HCT116 (cell line): ENCODE measurements around the gene ENTHD1. TPM values are rescaled to one million over a fixed set of nuclear protein-coding genes. Genes with fewer than 3 reads are reported as not detected.

Experiments
- ATAC-seq: fragments of 200-7000 bp; cut with Tn5 transposase; 2 replicates; pipeline ENCODE4 v1.9.1; 2020; ENCODE audit warnings: mild to moderate bottlenecking, moderate library complexity
- BruUV-seq: library from RNA; stranded (reverse); fragments of 400-500 nt; replicated peaks from 2 replicates; lab custom pipeline; 2021; lab: Mats Ljungman, UMichigan
- CTCF ChIA-PET: fragments of 300-600 bp; sonication (Branson Sonifier 250); formaldehyde crosslinking; loops from one replicate; lab custom pipeline; 2021; ENCODE audit warnings: antibody characterized with exemption; lab: Charles Lee
- POLR2A ChIA-PET: fragments of 300-600, 350-600 bp; sonication (Branson Sonifier 250); formaldehyde crosslinking; loops from one replicate; lab custom pipeline; 2021; ENCODE audit warnings: antibody characterized with exemption; lab: Charles Lee
- RAD21 ChIA-PET, 2 experiments: fragments of 300-600 bp; sonication (Branson Sonifier 250); formaldehyde crosslinking; loops; one replicate each; lab custom pipeline; 2023; ENCODE audit warnings: low total read pairs in 2 of 2; ENCODE audit not compliant: uncharacterized antibody in 2 of 2, unreplicated experiment in 2 of 2, low non-redundant PET in 1 of 2; lab: Charles Lee
- DNase-seq: peaks from one replicate; pipeline ENCODE4 v3.0.0-alpha.2; 2010; ENCODE audit warnings: low read depth, low spot score
- H2AFZ ChIP-seq: fragments of 200-600 bp; shearing (Covaris generic), sonication (generic); 2 replicates; pipeline ENCODE4 v1.6.1; 2017; ENCODE audit warnings: low read depth, mixed run types, mixed read lengths, antibody characterized with exemption, low read length; ENCODE audit not compliant: poor library complexity, severe bottlenecking
- H3K27ac ChIP-seq: 2 replicates; pipeline ENCODE4 v1.5.1; 2012; ENCODE audit warnings: low read depth, low read length
- H3K27me3 ChIP-seq: fragments of 200-600 bp; sonication (generic); 2 replicates; pipeline ENCODE4 v1.6.1; 2016; ENCODE audit warnings: mixed run types, low read length, mixed read lengths; ENCODE audit not compliant: insufficient read depth
- H3K36me3 ChIP-seq, 2 experiments: fragments of 200-500 bp in 1 of 2; fragments of 200-600 bp in 1 of 2; sonication (Bioruptor generic) in 1 of 2; sonication (generic) in 1 of 2; 2 replicates each; pipeline versions ENCODE4 v1.5.1 to v1.6.1; 2014 to 2016; ENCODE audit warnings: low read length in 2 of 2, inconsistent platforms in 1 of 2, mixed read lengths in 1 of 2, mixed run types in 1 of 2; ENCODE audit not compliant: insufficient read depth in 2 of 2, control insufficient read depth in 1 of 2
- H3K4me1 ChIP-seq, 2 experiments: fragments of 200-600 bp in 1 of 2; sonication (generic) in 1 of 2; 2 replicates each; pipeline versions ENCODE4 v1.5.1 to v1.6.1; 2012 to 2017; ENCODE audit warnings: low read length in 2 of 2, inconsistent platforms in 1 of 2, mild to moderate bottlenecking in 1 of 2, mixed read lengths in 1 of 2, mixed run types in 1 of 2, moderate library complexity in 1 of 2; ENCODE audit not compliant: insufficient read depth in 2 of 2, control insufficient read depth in 1 of 2
- H3K4me2 ChIP-seq: fragments of 200-600 bp; sonication (generic); 2 replicates; pipeline ENCODE4 v1.6.1; 2017; ENCODE audit warnings: mixed run types, low read length, mixed read lengths
- H3K4me3 ChIP-seq, 2 experiments: fragments of 200-600 bp in 1 of 2; sonication (generic) in 1 of 2; replicated peaks in 1 of 2; 2 replicates each; pipeline ENCODE4 v1.5.1; 2011 to 2016; ENCODE audit warnings: low read length in 2 of 2, control low read depth in 1 of 2, low read depth in 1 of 2, mild to moderate bottlenecking in 1 of 2, mixed read lengths in 1 of 2, mixed run types in 1 of 2
- H3K79me2 ChIP-seq: fragments of 200-600 bp; sonication (generic); 2 replicates; pipeline ENCODE4 v1.6.1; 2017; ENCODE audit warnings: mild to moderate bottlenecking, mixed run types, low read length, moderate library complexity, mixed read lengths; ENCODE audit not compliant: insufficient read depth
- H3K9ac ChIP-seq: fragments of 200-600 bp; sonication (generic); 2 replicates; pipeline ENCODE4 v1.6.1; 2016; ENCODE audit warnings: low read length, mixed read lengths
- H3K9me2 ChIP-seq: fragments of 200-600 bp; sonication (generic), shearing (Covaris generic); 2 replicates; pipeline ENCODE4 v1.6.1; 2017; ENCODE audit warnings: mixed run types, mild to moderate bottlenecking, moderate library complexity; ENCODE audit not compliant: insufficient read depth
- H3K9me3 ChIP-seq, 2 experiments: fragments of 200-500 bp in 1 of 2; fragments of 200-600 bp in 1 of 2; sonication (Bioruptor generic) in 1 of 2; sonication (generic) in 1 of 2; 2 replicates each; pipeline ENCODE4 v1.6.1; 2014 to 2017; ENCODE audit warnings: low read length in 2 of 2, mixed read lengths in 2 of 2, inconsistent platforms in 1 of 2, low read depth in 1 of 2, mild to moderate bottlenecking in 1 of 2, mixed run types in 1 of 2, moderate library complexity in 1 of 2; ENCODE audit not compliant: control insufficient read depth in 1 of 2, insufficient read depth in 1 of 2
- H4K20me1 ChIP-seq: fragments of 200-600 bp; sonication (generic), shearing (Covaris generic); 2 replicates; pipeline ENCODE4 v1.6.1; 2017; ENCODE audit warnings: mixed run types, mild to moderate bottlenecking, moderate library complexity; ENCODE audit not compliant: insufficient read depth
- CEBPB ChIP-seq: IDR thresholded peaks from 2 replicates; pipeline ENCODE4 v1.6.1; 2012; ENCODE audit warnings: low read depth
- ELF1 ChIP-seq: IDR thresholded peaks from 2 replicates; pipeline ENCODE4 v1.6.1; 2012; ENCODE audit warnings: low read depth, borderline replicate concordance
- POLR2AphosphoS5 ChIP-seq: IDR thresholded peaks from 2 replicates; pipeline ENCODE4 v1.6.1; 2011; ENCODE audit warnings: mild to moderate bottlenecking, low read depth, low read length, moderate library complexity
- RAD21 ChIP-seq: IDR thresholded peaks from 2 replicates; pipeline ENCODE4 v1.6.1; 2012; ENCODE audit warnings: low read depth, mild to moderate bottlenecking
- SP1 ChIP-seq: IDR thresholded peaks from 2 replicates; pipeline ENCODE4 v1.6.1; 2012; ENCODE audit warnings: low read depth
- SRF ChIP-seq: IDR thresholded peaks from 2 replicates; pipeline ENCODE4 v1.6.1; 2012; ENCODE audit warnings: low read depth
- intact Hi-C: fragments of 100-400 bp; cut with micrococcal nuclease; formaldehyde crosslinking; loops from 2 replicates; pipeline ENCODE4 v1.10.0; 2022
- total RNA-seq: library from RNA; stranded (reverse); gene quantifications from one replicate; pipeline ENCODE4 v1.2.1, GENCODE V29; 2021; ENCODE audit not compliant: unreplicated experiment
- TF ChIP-seq, protein P1 (sequence below): IDR thresholded peaks from 2 replicates; pipeline ENCODE4 v1.6.1; 2012

Gene ENTHD1
- total RNA-seq, 1 experiment from 2014 or later = not detected

DNA sequence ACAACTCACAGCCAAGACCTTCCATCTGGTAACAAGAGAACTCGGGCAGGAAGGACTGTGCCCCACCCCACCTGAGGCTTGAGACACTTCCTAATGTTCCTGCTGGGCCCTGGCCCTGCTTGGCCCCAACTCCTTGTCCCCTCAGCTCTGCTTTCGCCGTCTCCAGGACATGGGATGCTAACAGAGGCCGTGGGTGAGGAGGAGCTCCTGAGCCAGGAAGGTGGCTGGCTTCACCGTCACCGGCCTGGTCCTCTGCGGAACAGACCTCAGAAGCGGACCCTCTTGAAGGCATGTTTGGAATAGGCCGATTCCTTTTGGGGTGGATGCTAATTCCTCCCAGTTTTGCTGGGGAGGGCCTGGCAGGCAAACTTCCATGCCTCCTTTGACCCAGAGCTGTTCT is 168.7 kb downstream of the ENTHD1 start:
- no peak overlapping the region for H3K4me3 ChIP-seq
- ChIA-PET RAD21 (no interaction called here), CTCF (no interaction called here), POLR2A (no interaction called here)
- DNase-seq = no peak
- H3K27me3 ChIP-seq = no peaks in the 10 kb centered on the region
- H3K4me1 ChIP-seq = peaks cover 5 to 12% of the 10 kb centered on the region in 2 experiments; a peak in 3 of 4 replicates
- no peak overlapping the region for H3K9ac ChIP-seq
- H3K79me2 ChIP-seq = no peaks in the 10 kb centered on the region
- H4K20me1 ChIP-seq = no peaks in the 10 kb centered on the region
- H3K9me3 ChIP-seq = no peaks in the 10 kb centered on the region
- intact Hi-C loops = no loop called here
- no peaks in the 10 kb centered on the region for H3K9me2 ChIP-seq
- no peak overlapping the region for H3K27ac ChIP-seq
- TF ChIP-seq CEBPB (no peak), POLR2AphosphoS5 (no peak), SRF (no peak), ELF1 (no peak), RAD21 (no peak)
- TF ChIP-seq, all 23 proteins: peak for 0
- no TSS peak for BruUV-seq
- Histone ChIP-seq H3K36me3 (no peaks in the 10 kb centered on the region), H3K4me2 (no peak overlapping the region), H2AFZ (no peak overlapping the region)
- 0 out of 2 replicates have a peak, but pooled peaks have one; percentile 12 for ATAC-seq

DNA sequence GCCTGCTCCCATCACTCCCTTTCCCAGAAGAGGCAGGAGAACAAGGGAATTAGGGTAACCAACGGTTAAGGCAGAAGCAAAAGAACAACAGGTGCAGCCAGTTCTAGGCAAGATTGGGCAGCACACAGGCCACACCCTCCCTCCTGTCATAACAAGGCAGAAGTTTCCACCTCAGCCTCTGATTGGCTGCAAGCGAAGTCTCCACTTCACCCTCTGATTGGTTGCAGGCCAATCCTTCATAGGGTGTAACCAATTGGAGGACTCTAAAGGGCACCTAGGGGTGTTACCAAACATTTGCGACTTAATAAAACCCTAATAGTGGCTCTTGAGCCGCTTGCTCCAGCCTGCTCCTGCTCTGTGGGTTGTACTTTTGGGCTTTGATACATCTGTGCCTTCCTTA is 169.2 kb downstream of the ENTHD1 start:
- Histone ChIP-seq H3K4me1 (peaks cover 5 to 12% of the 10 kb centered on the region in 2 experiments; a peak in 3 of 4 replicates), H3K27me3 (no peaks in the 10 kb centered on the region), H3K4me2 (peak overlapping the region; percentile 58), H3K9ac (no peak overlapping the region), H4K20me1 (no peaks in the 10 kb centered on the region), H3K4me3 (no peak overlapping the region), H2AFZ (no peak overlapping the region), H3K36me3 (no peaks in the 10 kb centered on the region), H3K27ac (no peak overlapping the region), H3K79me2 (no peaks in the 10 kb centered on the region), H3K9me3 (no peaks in the 10 kb centered on the region), H3K9me2 (no peaks in the 10 kb centered on the region)
- RAD21 ChIA-PET = no interaction called here
- intact Hi-C loops = no loop called here
- BruUV-seq = no TSS peak
- POLR2A ChIA-PET = no interaction called here
- CTCF ChIA-PET = no interaction called here
- ATAC-seq (peak; percentile 89), DNase-seq (peak; percentile 32)
- TF ChIP-seq, protein P1, sequence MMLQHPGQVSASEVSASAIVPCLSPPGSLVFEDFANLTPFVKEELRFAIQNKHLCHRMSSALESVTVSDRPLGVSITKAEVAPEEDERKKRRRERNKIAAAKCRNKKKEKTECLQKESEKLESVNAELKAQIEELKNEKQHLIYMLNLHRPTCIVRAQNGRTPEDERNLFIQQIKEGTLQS = no peak
- peak; percentile 42 for TF ChIP-seq SP1
